Nephron (organoid): ENCODE data around the gene UBE2QL1.

Experiments
- H3K27ac Mint-ChIP-seq, 3 experiments: 2 replicates each; pipeline ENCODE4 v1.8.0; 2020; ENCODE audit warnings: mixed read lengths in 3 of 3, mild to moderate bottlenecking in 2 of 3, moderate library complexity in 1 of 3
- H3K27me3 Mint-ChIP-seq: 2 replicates; pipeline ENCODE4 v1.8.0; 2021; ENCODE audit warnings: low read depth, mild to moderate bottlenecking, moderate library complexity, mixed read lengths
- H3K36me3 Mint-ChIP-seq: 2 replicates; pipeline ENCODE4 v1.8.0; 2020; ENCODE audit warnings: low read depth, mixed read lengths
- H3K4me1 Mint-ChIP-seq: 2 replicates; pipeline ENCODE4 v1.8.0; 2020; ENCODE audit warnings: mixed read lengths
- H3K4me3 Mint-ChIP-seq, 3 experiments: 2 replicates each; pipeline ENCODE4 v1.8.0; 2020; ENCODE audit warnings: mild to moderate bottlenecking in 3 of 3, mixed read lengths in 3 of 3, moderate library complexity in 2 of 3
- H3K9me3 Mint-ChIP-seq: 2 replicates; pipeline ENCODE4 v1.8.0; 2020; ENCODE audit warnings: mixed read lengths
- TF ChIP-seq, protein P1 (sequence below), 3 experiments: fragments of 200-600 bp; sonication (generic); IDR thresholded peaks; one replicate each; pipeline ENCODE4 v1.5.0; 2021; ENCODE audit warnings: antibody characterized with exemption in 3 of 3; ENCODE audit not compliant: unreplicated experiment in 3 of 3

The UBE2QL1 gene

GRCh38 chr5:6410421-6410820, 38.2 kb upstream of the UBE2QL1 start:
- Mint-ChIP-seq H3K27me3 (peaks cover 30% of the 10 kb centered on the region), H3K4me3 (no peak overlapping the region), H3K4me1 (no peaks in the 10 kb centered on the region), H3K36me3 (no peaks in the 10 kb centered on the region), H3K27ac (no peak overlapping the region), H3K9me3 (no peaks in the 10 kb centered on the region)
- TF ChIP-seq, protein P1, sequence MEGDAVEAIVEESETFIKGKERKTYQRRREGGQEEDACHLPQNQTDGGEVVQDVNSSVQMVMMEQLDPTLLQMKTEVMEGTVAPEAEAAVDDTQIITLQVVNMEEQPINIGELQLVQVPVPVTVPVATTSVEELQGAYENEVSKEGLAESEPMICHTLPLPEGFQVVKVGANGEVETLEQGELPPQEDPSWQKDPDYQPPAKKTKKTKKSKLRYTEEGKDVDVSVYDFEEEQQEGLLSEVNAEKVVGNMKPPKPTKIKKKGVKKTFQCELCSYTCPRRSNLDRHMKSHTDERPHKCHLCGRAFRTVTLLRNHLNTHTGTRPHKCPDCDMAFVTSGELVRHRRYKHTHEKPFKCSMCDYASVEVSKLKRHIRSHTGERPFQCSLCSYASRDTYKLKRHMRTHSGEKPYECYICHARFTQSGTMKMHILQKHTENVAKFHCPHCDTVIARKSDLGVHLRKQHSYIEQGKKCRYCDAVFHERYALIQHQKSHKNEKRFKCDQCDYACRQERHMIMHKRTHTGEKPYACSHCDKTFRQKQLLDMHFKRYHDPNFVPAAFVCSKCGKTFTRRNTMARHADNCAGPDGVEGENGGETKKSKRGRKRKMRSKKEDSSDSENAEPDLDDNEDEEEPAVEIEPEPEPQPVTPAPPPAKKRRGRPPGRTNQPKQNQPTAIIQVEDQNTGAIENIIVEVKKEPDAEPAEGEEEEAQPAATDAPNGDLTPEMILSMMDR (IDR thresholded peaks at IDR 0.05; ENCODE audit: unreplicated experiment in 3 of 3): no peak

GRCh38 chr5:6411141-6411540, 37.5 kb upstream of the UBE2QL1 start:
- TF ChIP-seq, protein P1 (IDR thresholded peaks at IDR 0.05; ENCODE audit: unreplicated experiment in 3 of 3): no peak
- no peaks in the 10 kb centered on the region for H3K9me3 Mint-ChIP-seq
- no peak overlapping the region for H3K27ac Mint-ChIP-seq
- H3K27me3 Mint-ChIP-seq: peaks cover 32% of the 10 kb centered on the region
- H3K4me1 Mint-ChIP-seq: no peaks in the 10 kb centered on the region
- no peak overlapping the region for H3K4me3 Mint-ChIP-seq
- no peaks in the 10 kb centered on the region for H3K36me3 Mint-ChIP-seq

DNA sequence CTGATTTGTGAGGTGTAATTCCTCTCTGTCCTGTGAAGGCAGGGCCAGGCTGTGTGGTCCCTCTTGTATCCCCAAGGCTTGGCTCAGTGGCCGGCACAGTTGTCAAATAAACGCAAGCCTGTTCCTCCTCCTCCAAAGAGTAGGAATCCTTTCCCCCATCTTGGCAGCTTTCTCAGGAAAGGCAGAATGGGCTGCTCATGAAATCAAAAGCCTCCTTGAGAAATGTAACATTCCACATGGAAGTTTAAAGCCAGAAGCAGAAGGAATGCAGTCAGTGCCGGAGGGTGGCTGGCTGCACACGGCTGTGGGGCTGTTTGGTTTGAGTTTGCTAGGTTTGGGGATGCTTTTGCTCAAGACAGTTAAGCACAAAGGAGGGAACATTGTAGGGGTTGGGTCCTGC, 35.8 kb upstream of the UBE2QL1 start:
- TF ChIP-seq, protein P1 (IDR thresholded peaks at IDR 0.05; ENCODE audit: unreplicated experiment in 3 of 3): no peak
- no peaks in the 10 kb centered on the region for H3K4me1 Mint-ChIP-seq
- no peak overlapping the region for H3K27ac Mint-ChIP-seq
- H3K36me3 Mint-ChIP-seq: no peaks in the 10 kb centered on the region
- no peaks in the 10 kb centered on the region for H3K9me3 Mint-ChIP-seq
- H3K27me3 Mint-ChIP-seq: peaks cover 24% of the 10 kb centered on the region
- no peak overlapping the region for H3K4me3 Mint-ChIP-seq

GRCh38 chr5:6417657-6418056, 31.0 kb upstream of the UBE2QL1 start:
- Mint-ChIP-seq H3K4me1 (peaks cover 8% of the 10 kb centered on the region), H3K27ac (no peak overlapping the region), H3K36me3 (no peaks in the 10 kb centered on the region), H3K4me3 (no peak overlapping the region), H3K27me3 (peaks cover 31% of the 10 kb centered on the region), H3K9me3 (no peaks in the 10 kb centered on the region)
- TF ChIP-seq, protein P1 (IDR thresholded peaks at IDR 0.05; ENCODE audit: unreplicated experiment in 3 of 3): no peak

DNA sequence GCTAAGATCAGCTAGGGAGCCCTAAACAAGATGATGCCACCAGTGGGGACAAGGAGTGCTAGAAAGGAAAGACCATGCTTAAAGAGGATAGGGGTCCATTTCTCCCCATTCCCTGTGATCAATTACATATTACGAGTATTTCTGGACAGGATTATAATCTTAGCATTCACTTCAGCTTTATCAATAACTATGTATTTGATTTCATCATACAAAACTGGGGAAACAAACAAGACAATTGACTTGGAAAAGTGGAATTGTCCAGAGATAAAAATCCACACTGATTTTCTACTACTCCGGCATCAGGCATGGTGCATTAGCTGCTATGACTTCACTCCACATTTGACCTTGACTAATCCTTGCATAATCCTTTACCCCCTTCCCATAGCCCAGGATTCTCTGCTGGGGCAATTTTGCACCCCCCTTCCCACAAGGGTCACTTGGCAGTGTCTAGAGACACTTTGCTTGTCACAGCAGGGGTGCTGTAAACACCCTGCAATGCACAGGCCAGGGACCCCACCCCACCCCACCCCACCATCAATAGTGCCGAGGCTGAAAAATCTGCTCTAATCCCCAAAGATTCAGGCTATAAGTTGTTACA, 29.9 kb upstream of the UBE2QL1 start:
- no peak overlapping the region for H3K27ac Mint-ChIP-seq
- peaks cover 28% of the 10 kb centered on the region for H3K27me3 Mint-ChIP-seq
- no peaks in the 10 kb centered on the region for H3K36me3 Mint-ChIP-seq
- H3K4me1 Mint-ChIP-seq: peaks cover 8% of the 10 kb centered on the region
- TF ChIP-seq, protein P1 (IDR thresholded peaks at IDR 0.05; ENCODE audit: unreplicated experiment in 3 of 3): no peak
- no peaks in the 10 kb centered on the region for H3K9me3 Mint-ChIP-seq
- H3K4me3 Mint-ChIP-seq: no peak overlapping the region

DNA sequence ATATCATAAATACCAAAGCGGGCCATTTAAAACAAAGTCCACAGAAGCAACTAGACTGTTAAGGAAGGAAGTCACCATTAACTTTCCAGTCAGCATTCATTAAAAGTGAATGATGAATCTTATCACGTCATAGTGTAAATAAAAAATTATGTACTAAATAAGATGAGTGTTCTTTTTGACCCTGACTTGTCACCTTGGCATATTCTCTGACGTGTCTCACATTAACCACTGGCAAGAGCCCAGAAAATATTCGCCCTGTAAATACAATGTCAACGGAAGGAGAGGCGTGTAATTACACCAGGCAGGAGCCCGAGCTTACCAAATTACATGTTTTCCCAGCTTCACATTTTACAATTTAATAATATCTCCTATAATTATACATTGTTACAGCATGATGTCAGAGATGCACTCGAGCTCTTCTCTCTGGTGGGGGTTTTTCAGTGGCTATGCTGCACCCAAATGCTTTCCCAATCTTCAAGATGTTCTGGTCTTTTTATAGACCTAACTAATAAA, 29.3 kb upstream of the UBE2QL1 start:
- Mint-ChIP-seq H3K27me3 (peaks cover 25% of the 10 kb centered on the region), H3K4me3 (no peak overlapping the region), H3K27ac (no peak overlapping the region), H3K36me3 (no peaks in the 10 kb centered on the region), H3K4me1 (peaks cover 8% of the 10 kb centered on the region), H3K9me3 (no peaks in the 10 kb centered on the region)
- TF ChIP-seq, protein P1 (IDR thresholded peaks at IDR 0.05; ENCODE audit: unreplicated experiment in 3 of 3): no peak
